HepG2 (cell line): Measurements from ENCODE around the gene ENPP4. TPM values are rescaled to one million over a fixed set of nuclear protein-coding genes. Genes with fewer than 3 reads are reported as not detected.

Experiments
- ATAC-seq: fragments of 200-7000 bp; cut with Tn5 transposase; 3 replicates; pipeline ENCODE4 v1.9.1; 2020; ENCODE audit warnings: mild to moderate bottlenecking, moderate library complexity
- BruUV-seq: library from RNA; stranded (reverse); fragments of 400-500 nt; replicated peaks from 2 replicates; lab custom pipeline; 2021; lab: Mats Ljungman, UMichigan
- CTCF ChIA-PET: fragments of 300-600 bp; formaldehyde crosslinking; extraction: SDS; loops from one replicate; lab custom pipeline; 2021; ENCODE audit warnings: low total read pairs, inconsistent platforms, low intra/inter-chr PET ratio; lab: Yijun Ruan, JAX
- POLR2A ChIA-PET: fragments of 350-600 bp; sonication (Branson Sonifier 250); formaldehyde crosslinking; loops from one replicate; lab custom pipeline; 2020; ENCODE audit warnings: antibody characterized with exemption, inconsistent platforms; lab: Yijun Ruan, JAX
- DNase-seq: peaks from one replicate; pipeline ENCODE4 v3.0.0-alpha.2; 2015; ENCODE audit warnings: low spot score
- FAIRE-seq: peaks from 3 replicates; lab custom pipeline; 2011; peaks lifted over from hg19 to GRCh38; lab: Jason Lieb, UNC
- H2AFZ ChIP-seq: one replicate; pipeline ENCODE4 v1.6.1; 2011; ENCODE audit warnings: low read length, inconsistent platforms
- H3K27ac ChIP-seq: fragments of 300-600 bp; 3 replicates; pipeline ENCODE4 v1.8.0; 2011; ENCODE audit warnings: mixed run types, mild to moderate bottlenecking, mixed read lengths, low read length, inconsistent platforms; ENCODE audit not compliant: insufficient read depth; ENCODE audit errors: extremely low read length
- H3K27me3 ChIP-seq, 2 experiments: fragments of 200-600 bp in 1 of 2; 2 replicates in 1 of 2; 3 replicates in 1 of 2; pipeline versions ENCODE4 v1.6.0 to v1.8.0; 2011; ENCODE audit warnings: low read length in 2 of 2, mild to moderate bottlenecking in 2 of 2, moderate library complexity in 2 of 2, inconsistent platforms in 1 of 2; ENCODE audit not compliant: insufficient read depth in 2 of 2, control insufficient read depth in 1 of 2
- H3K36me3 ChIP-seq, 2 experiments: fragments of 200-600 bp in 1 of 2; replicated peaks in 1 of 2; 2 replicates in 1 of 2; 3 replicates in 1 of 2; pipeline versions ENCODE4 v1.5.1 to v1.8.0; 2011; ENCODE audit warnings: low read length in 2 of 2, inconsistent platforms in 1 of 2; ENCODE audit not compliant: insufficient read depth in 2 of 2, control insufficient read depth in 1 of 2
- H3K4me1 ChIP-seq: 2 replicates; pipeline ENCODE4 v1.5.1; 2012; ENCODE audit warnings: low read length, inconsistent platforms; ENCODE audit not compliant: insufficient read depth
- H3K4me2 ChIP-seq: 2 replicates; pipeline ENCODE4 v1.6.0; 2011; ENCODE audit warnings: low read depth, low read length, inconsistent platforms
- H3K4me3 ChIP-seq, 3 experiments: fragments of 200-600 bp in 1 of 3; sonication (generic), shearing (Covaris generic) in 1 of 3; replicated peaks in 1 of 3; 2 replicates each; pipeline ENCODE4 v1.5.1; 2011 to 2016; ENCODE audit warnings: low read length in 3 of 3, inconsistent platforms in 2 of 3, low read depth in 2 of 3, mild to moderate bottlenecking in 2 of 3, control low read depth in 1 of 3, mixed read lengths in 1 of 3; ENCODE audit not compliant: insufficient read depth in 1 of 3
- H3K79me2 ChIP-seq: one replicate; pipeline ENCODE4 v1.6.1; 2011; ENCODE audit warnings: low read length, inconsistent platforms; ENCODE audit not compliant: insufficient read depth
- H3K9ac ChIP-seq: 2 replicates; pipeline ENCODE4 v1.6.0; 2011; ENCODE audit warnings: mild to moderate bottlenecking, low read depth, low read length, inconsistent platforms; ENCODE audit not compliant: insufficient read depth
- H3K9me3 ChIP-seq: 2 replicates; pipeline ENCODE4 v1.5.1; 2012; ENCODE audit warnings: mild to moderate bottlenecking, low read length
- H4K20me1 ChIP-seq: 2 replicates; pipeline ENCODE4 v1.6.0; 2011; ENCODE audit warnings: inconsistent platforms, mild to moderate bottlenecking, low read length, moderate library complexity; ENCODE audit not compliant: insufficient read depth
- CBX5 ChIP-seq: sonication (generic); formaldehyde crosslinking; IDR thresholded peaks from 2 replicates; pipeline ENCODE4 v1.4.0; 2020; ENCODE audit warnings: missing genetic modification reagents, borderline replicate concordance
- DNMT1 ChIP-seq: sonication (generic); formaldehyde crosslinking; IDR thresholded peaks from 2 replicates; pipeline ENCODE4 v1.5.1; 2020; ENCODE audit warnings: mild to moderate bottlenecking, missing genetic modification reagents
- ETV6 ChIP-seq: sonication (generic); formaldehyde crosslinking; conservative IDR thresholded peaks from 2 replicates; pipeline ENCODE4 v1.4.0; 2020; ENCODE audit warnings: missing genetic modification reagents
- GPBP1L1 ChIP-seq: sonication (generic); formaldehyde crosslinking; IDR thresholded peaks from 2 replicates; pipeline ENCODE4 v1.5.0; 2020; ENCODE audit warnings: mild to moderate bottlenecking, missing genetic modification reagents
- HHEX ChIP-seq: IDR thresholded peaks from 2 replicates; pipeline ENCODE4 v1.6.1; 2016; ENCODE audit warnings: control low read depth
- KAT7 ChIP-seq: IDR thresholded peaks from 2 replicates; pipeline ENCODE4 v1.6.1; 2018; ENCODE audit warnings: borderline replicate concordance, missing compliant biosample characterization
- MED13 ChIP-seq: sonication (generic); formaldehyde crosslinking; IDR thresholded peaks from 2 replicates; pipeline ENCODE4 v1.5.0; 2020; ENCODE audit warnings: missing genetic modification reagents
- NR2F6 ChIP-seq, 2 experiments: IDR thresholded peaks; 2 replicates each; pipeline ENCODE4 v1.6.1; 2016; ENCODE audit warnings: antibody characterized with exemption in 1 of 2, mild to moderate bottlenecking in 1 of 2
- PAX8 ChIP-seq: sonication (generic); formaldehyde crosslinking; IDR thresholded peaks from 2 replicates; pipeline ENCODE4 v1.8.0; 2022; ENCODE audit warnings: mild to moderate bottlenecking, missing genetic modification reagents, borderline replicate concordance
- PHB2 ChIP-seq: fragments of 450-650 bp; IDR thresholded peaks from 2 replicates; pipeline ENCODE4 v1.6.1; 2018; ENCODE audit not compliant: partially characterized antibody
- PTBP1 ChIP-seq: fragments of 200-400 bp; formaldehyde crosslinking; IDR thresholded peaks from 2 replicates; pipeline ENCODE4 v1.6.1; 2018; ENCODE audit warnings: low read length, low read depth; ENCODE audit not compliant: poor library complexity, severe bottlenecking
- ZBTB34 ChIP-seq: sonication (generic); formaldehyde crosslinking; IDR thresholded peaks from 2 replicates; pipeline ENCODE4 v1.8.0; 2022; ENCODE audit warnings: mild to moderate bottlenecking, missing genetic modification reagents
- ZFP41 ChIP-seq: sonication (generic); formaldehyde crosslinking; IDR thresholded peaks from 2 replicates; pipeline ENCODE4 v1.4.0; 2020; ENCODE audit warnings: mild to moderate bottlenecking, missing genetic modification reagents, borderline replicate concordance
- ZKSCAN5 ChIP-seq: sonication (generic); formaldehyde crosslinking; IDR thresholded peaks from 2 replicates; pipeline ENCODE4 v1.5.1; 2020; ENCODE audit warnings: mild to moderate bottlenecking, missing genetic modification reagents
- ZNF570 ChIP-seq: sonication (generic); formaldehyde crosslinking; IDR thresholded peaks from 2 replicates; pipeline ENCODE4 v1.4.0; 2020; ENCODE audit warnings: mild to moderate bottlenecking, missing genetic modification reagents, borderline replicate concordance
- ZSCAN12 ChIP-seq: sonication (generic); formaldehyde crosslinking; IDR thresholded peaks from 2 replicates; pipeline ENCODE4 v1.9.0; 2021; ENCODE audit warnings: mild to moderate bottlenecking, missing genetic modification reagents
- WGBS: methylation state at CpG from one replicate; pipeline ENCODE4 v1.1.6; 2017; ENCODE audit warnings: low lambda C conversion rate; 5-methylcytosine and 5-hydroxymethylcytosine counted together
- in situ Hi-C: cut with HindIII; loops from 2 replicates; pipeline ENCODE4 v1.10.0; 2017; ENCODE audit warnings: low pct_unique_long_range_greater_than_20kb; ENCODE audit not compliant: extremely low pct_ligation_motif_present
- intact Hi-C: fragments of 100-400 bp; cut with micrococcal nuclease; formaldehyde crosslinking; loops from one replicate; pipeline ENCODE4 v1.10.0; 2022; ENCODE audit not compliant: unreplicated experiment
- polyA plus RNA-seq, 8 experiments: library from polyadenylated mRNA; depleted of rRNA in 3 of 8; stranded (reverse) in 7 of 8; unstranded in 1 of 8; fragments of >200 nt; fragmentation: Illumina TruSeq in 4 of 8; extraction: Trizol in 4 of 8; gene quantifications; 2 replicates each; pipeline versions ENCODE4 v1.2.1 to v1.2.3, GENCODE V29; 2011 to 2016; ENCODE audit warnings: low read depth in 4 of 8, missing spikeins in 1 of 8, mixed read lengths in 1 of 8; ENCODE audit not compliant: insufficient read depth in 1 of 8
- total RNA-seq, 5 experiments: library from RNA; depleted of rRNA; stranded (reverse); fragments of >200 nt; fragmentation: Illumina TruSeq; extraction: Trizol; gene quantifications; 2 replicates each; pipeline ENCODE4 v1.2.3, GENCODE V29; 2016; ENCODE audit warnings: low read depth in 1 of 5

Gene ENPP4
- total and polyA plus RNA-seq, 2 of the 13 experiments (the other 11 are each of a cell fraction or from before 2014, with no cell fraction given), result 0.04 to 0.38 TPM

- BruUV-seq, result no TSS peak
Measured at GRCh38 chr6:46175976-46176375, 46.2 kb downstream of the ENPP4 start.

More at GRCh38 chr6:46175976-46176375, 46.2 kb downstream of the ENPP4 start:
- H3K27me3 ChIP-seq, result peaks cover 0 to 6% of the 10 kb centered on the region in 2 experiments; a peak in 1 of 5 replicates
- ATAC-seq, result no peak
- no peaks in the 10 kb centered on the region for H4K20me1 ChIP-seq
- in situ Hi-C loops (no loop called here), intact Hi-C loops (no loop called here)
- H3K9ac ChIP-seq, result no peak overlapping the region
- FAIRE-seq, result no peak
- no peak overlapping the region for H3K4me2 ChIP-seq
- TF ChIP-seq HHEX (no peak), MED13 (CRISPR knock-in tag) (no peak), ETV6 (CRISPR knock-in tag) (no peak), CBX5 (no peak), ZNF570 (CRISPR knock-in tag) (no peak), KAT7 (no peak), DNMT1 (CRISPR knock-in tag) (no peak), PAX8 (CRISPR knock-in tag) (no peak), ZKSCAN5 (CRISPR knock-in tag) (no peak), ZFP41 (CRISPR knock-in tag) (no peak), PHB2 (no peak), PTBP1 (no peak), NR2F6 (IDR thresholded peaks at IDR 0.05) (no peak), NR2F6 (CRISPR knock-in tag; IDR thresholded peaks at IDR 0.05) (no peak), GPBP1L1 (CRISPR knock-in tag) (no peak), ZBTB34 (CRISPR knock-in tag) (no peak), ZSCAN12 (CRISPR knock-in tag) (no peak)
- no peak overlapping the region for H3K4me3 ChIP-seq
- no peaks in the 10 kb centered on the region for H3K4me1 ChIP-seq
- H3K79me2 ChIP-seq, result no peaks in the 10 kb centered on the region
- no peaks in the 10 kb centered on the region for H3K9me3 ChIP-seq
- CTCF ChIA-PET, result no interaction called here
- H3K36me3 ChIP-seq, result no peaks in the 10 kb centered on the region
- 3% methylated on average over 3 of the region's 3 CpGs for WGBS
- POLR2A ChIA-PET, result no interaction called here
- H3K27ac ChIP-seq, result no peak overlapping the region
- no peak for DNase-seq
- no peak overlapping the region for H2AFZ ChIP-seq
